HepG2 (cell line): Measurements from ENCODE around the gene ATXN1L. TPM values are rescaled to one million over a fixed set of nuclear protein-coding genes. Genes with fewer than 3 reads are reported as not detected.

ENCODE experiments used
- AFF4 ChIP-seq: sonication (generic); formaldehyde crosslinking; IDR thresholded peaks from 2 replicates; pipeline ENCODE4 v1.4.0; 2020; ENCODE audit warnings: missing genetic modification reagents
- GABPA ChIP-seq, 2 experiments: IDR thresholded peaks; 2 replicates each; pipeline ENCODE4 v1.6.1; 2011 to 2016; ENCODE audit warnings: low read depth in 2 of 2, low read length in 1 of 2, missing biosample characterization in 1 of 2, missing genetic modification characterization in 1 of 2
- GATAD2A ChIP-seq: IDR thresholded peaks from 2 replicates; pipeline ENCODE4 v1.6.1; 2016
- HMGXB3 ChIP-seq: sonication (generic); formaldehyde crosslinking; IDR thresholded peaks from 2 replicates; pipeline ENCODE4 v1.4.0; 2020; ENCODE audit warnings: missing genetic modification reagents, borderline replicate concordance
- HNF1A ChIP-seq, 2 experiments: sonication (generic) in 1 of 2; formaldehyde crosslinking in 1 of 2; IDR thresholded peaks; 2 replicates each; pipeline versions ENCODE4 v1.4.0 to v1.6.1; 2016 to 2020; ENCODE audit warnings: borderline replicate concordance in 1 of 2, low read depth in 1 of 2, mild to moderate bottlenecking in 1 of 2, missing genetic modification reagents in 1 of 2
- LCORL ChIP-seq, 2 experiments: fragments of 450-650 bp in 1 of 2; sonication (generic) in 1 of 2; formaldehyde crosslinking in 1 of 2; IDR thresholded peaks; 2 replicates each; pipeline versions ENCODE4 v1.5.0 to v1.6.1; 2017 to 2020; ENCODE audit warnings: antibody characterized with exemption in 1 of 2, missing genetic modification reagents in 1 of 2
- MIXL1 ChIP-seq: IDR thresholded peaks from 2 replicates; pipeline ENCODE4 v1.6.1; 2016
- SMAD3 ChIP-seq: sonication (generic); formaldehyde crosslinking; IDR thresholded peaks from 2 replicates; pipeline ENCODE4 v1.4.0; 2020; ENCODE audit warnings: missing genetic modification reagents
- SMARCC2 ChIP-seq: fragments of 450-650 bp; IDR thresholded peaks from 2 replicates; pipeline ENCODE4 v1.6.1; 2017; ENCODE audit warnings: antibody characterized with exemption, mild to moderate bottlenecking
- ZBTB4 ChIP-seq: sonication (generic); formaldehyde crosslinking; IDR thresholded peaks from 2 replicates; pipeline ENCODE4 v1.4.0; 2020; ENCODE audit warnings: missing genetic modification reagents, mild to moderate bottlenecking, borderline replicate concordance
- ZBTB7A ChIP-seq: sonication (generic); formaldehyde crosslinking; IDR thresholded peaks from 2 replicates; pipeline ENCODE4 v1.8.0; 2022; ENCODE audit warnings: mild to moderate bottlenecking, missing genetic modification reagents
- ZSCAN9 ChIP-seq: IDR thresholded peaks from 2 replicates; pipeline ENCODE4 v1.6.1; 2016; ENCODE audit warnings: borderline replicate concordance
- polyA plus RNA-seq, 8 experiments: library from polyadenylated mRNA; depleted of rRNA in 3 of 8; stranded (reverse) in 7 of 8; unstranded in 1 of 8; fragments of >200 nt; fragmentation: Illumina TruSeq in 4 of 8; extraction: Trizol in 4 of 8; gene quantifications; 2 replicates each; pipeline versions ENCODE4 v1.2.1 to v1.2.3, GENCODE V29; 2011 to 2016; ENCODE audit warnings: low read depth in 4 of 8, missing spikeins in 1 of 8, mixed read lengths in 1 of 8; ENCODE audit not compliant: insufficient read depth in 1 of 8
- total RNA-seq, 5 experiments: library from RNA; depleted of rRNA; stranded (reverse); fragments of >200 nt; fragmentation: Illumina TruSeq; extraction: Trizol; gene quantifications; 2 replicates each; pipeline ENCODE4 v1.2.3, GENCODE V29; 2016; ENCODE audit warnings: low read depth in 1 of 5

Gene ATXN1L
- total and polyA plus RNA-seq, 2 of the 13 experiments (the other 11 are each of a cell fraction or from before 2014, with no cell fraction given), result 20.0 to 22.4 TPM

- TF ChIP-seq ZBTB4 (no peak), HMGXB3 (no peak), AFF4 (CRISPR knock-in tag) (no peak), ZBTB7A (no peak), SMARCC2 (no peak), HNF1A (IDR thresholded peaks at IDR 0.05; ENCODE audit: low read depth) (no peak), HNF1A (CRISPR knock-in tag; IDR thresholded peaks at IDR 0.05; ENCODE audit: borderline replicate concordance) (no peak), GATAD2A (CRISPR knock-in tag) (no peak), LCORL (IDR thresholded peaks at IDR 0.05) (no peak), LCORL (CRISPR knock-in tag; IDR thresholded peaks at IDR 0.05) (no peak), MIXL1 (CRISPR knock-in tag) (0 out of 2 replicates have a peak, but pooled peaks have one; percentile 5), GABPA (IDR thresholded peaks at IDR 0.05; ENCODE audit: low read depth, low read length) (no peak), GABPA (CRISPR knock-in tag; IDR thresholded peaks at IDR 0.05; ENCODE audit: low read depth) (peak; percentile 61; the same call in 1 of the 2 replicates), SMAD3 (0 out of 2 replicates have a peak, but pooled peaks have one; percentile 47), ZSCAN9 (no peak; the same call in 1 of the 2 replicates)
Measured at GRCh38 chr16:71894229-71894920, 48.6 kb downstream of the ATXN1L start (continued).
